Measurements from ENCODE around the gene ADO. TPM values are rescaled to one million over a fixed set of nuclear protein-coding genes. Genes with fewer than 3 reads are reported as not detected.

The ADO gene
- total RNA-seq, 1 donor from 2014 or later = 10.3 TPM

GRCh38 chr10:62817766-62818425 is 13.4 kb downstream of the ADO start:
- DNase-seq (ENCODE audit: low read depth in 2 of 2) = peak; percentile 50 to 79

DNA sequence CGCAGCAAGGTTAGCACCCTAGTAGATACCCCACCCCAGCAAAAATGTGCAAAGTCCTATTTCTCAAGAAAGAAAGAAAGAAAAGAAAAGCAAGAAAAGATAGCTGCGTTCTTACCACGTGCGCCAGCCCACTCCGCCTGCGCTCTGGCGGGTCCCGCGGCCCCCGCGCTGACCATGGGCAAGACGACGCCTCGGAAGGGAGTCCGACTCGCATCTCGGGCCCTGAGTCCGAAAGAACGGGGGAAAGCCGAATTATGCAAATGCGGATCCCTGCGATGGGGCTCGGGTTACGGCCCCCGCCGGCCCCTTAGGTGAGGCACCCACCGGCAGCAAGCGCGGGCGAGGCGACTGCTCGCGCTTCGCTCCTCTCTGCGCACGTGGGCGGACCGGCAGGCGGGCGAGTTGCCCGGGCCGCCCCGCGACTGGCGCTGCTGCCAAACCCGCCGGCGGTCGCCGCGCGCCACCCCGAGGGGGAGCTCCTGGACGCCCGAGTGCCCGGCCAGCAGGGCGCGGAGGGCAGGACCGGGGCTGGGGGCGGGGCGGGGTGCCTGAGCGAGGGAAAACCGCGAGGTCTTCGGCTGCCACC is 14.0 kb downstream of the ADO start:
- DNase-seq (ENCODE audit: low read depth in 2 of 2) = peak in 1 of 2 donors; percentile 14

DNA sequence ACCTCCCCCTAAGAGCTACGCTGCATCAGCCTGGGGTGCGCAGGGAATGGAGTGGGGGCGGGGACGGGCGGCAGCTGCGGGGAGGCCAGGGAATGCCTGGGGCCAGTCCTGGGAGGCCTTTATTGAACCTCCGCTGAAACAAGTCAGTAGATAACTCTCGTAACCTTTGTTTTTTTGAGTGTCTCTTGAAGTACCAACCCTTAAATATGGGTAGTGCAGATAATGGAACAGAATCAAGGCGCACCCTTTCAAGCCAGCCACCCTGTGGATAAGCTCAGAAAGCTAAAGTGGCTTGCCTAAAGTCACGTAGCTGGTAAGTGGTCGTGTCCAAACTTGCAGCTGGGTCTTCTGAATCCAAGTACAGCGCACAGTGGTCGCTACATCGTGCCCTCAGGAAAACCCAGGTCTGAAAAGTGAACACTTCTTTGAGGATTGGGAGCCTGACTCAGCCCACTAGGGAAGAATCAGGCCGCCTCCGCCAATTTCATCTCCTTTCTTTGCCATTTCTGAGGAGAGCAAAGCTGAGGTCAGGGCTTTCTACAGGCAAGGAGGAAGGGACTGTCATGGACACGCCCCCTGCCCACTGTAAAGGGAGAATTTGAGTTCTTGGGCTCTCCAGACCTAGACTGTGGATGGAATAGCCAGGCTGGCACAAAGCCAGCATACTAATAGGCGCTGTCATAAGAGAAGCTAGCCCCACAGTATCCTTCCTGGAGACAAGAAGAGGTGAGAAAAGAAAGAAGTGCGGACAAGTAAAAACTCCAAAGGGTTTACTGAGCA is 14.8 kb downstream of the ADO start:
- DNase-seq (ENCODE audit: low read depth in 2 of 2) = no peak

- no peak for DNase-seq (ENCODE audit: low read depth in 2 of 2)
Observed at GRCh38 chr10:62820586-62820985, 16.1 kb downstream of the ADO start.

DNA sequence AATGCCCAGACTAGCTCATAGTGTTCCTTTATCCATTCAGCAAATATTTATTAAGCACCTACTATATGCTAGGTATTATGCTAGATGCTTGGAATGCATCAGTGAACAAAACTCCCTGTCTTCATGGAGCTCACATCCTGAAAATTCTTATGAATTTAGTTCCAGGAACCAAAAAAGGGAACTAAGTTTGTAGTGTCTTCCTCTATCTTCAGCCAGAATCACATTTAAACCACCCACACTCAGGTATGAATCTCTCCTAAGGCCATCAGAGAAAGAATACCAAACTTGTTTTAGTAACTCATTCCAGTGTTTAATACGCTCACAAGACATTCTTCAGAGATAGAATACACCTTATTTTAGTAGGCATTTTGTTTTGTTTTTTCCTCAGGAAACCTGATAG is 21.8 kb downstream of the ADO start:
- no peak for DNase-seq (ENCODE audit: low read depth in 2 of 2)

- no peak for DNase-seq (ENCODE audit: low read depth in 2 of 2)
Observed at GRCh38 chr10:62829622-62830021, 25.1 kb downstream of the ADO start.

DNA sequence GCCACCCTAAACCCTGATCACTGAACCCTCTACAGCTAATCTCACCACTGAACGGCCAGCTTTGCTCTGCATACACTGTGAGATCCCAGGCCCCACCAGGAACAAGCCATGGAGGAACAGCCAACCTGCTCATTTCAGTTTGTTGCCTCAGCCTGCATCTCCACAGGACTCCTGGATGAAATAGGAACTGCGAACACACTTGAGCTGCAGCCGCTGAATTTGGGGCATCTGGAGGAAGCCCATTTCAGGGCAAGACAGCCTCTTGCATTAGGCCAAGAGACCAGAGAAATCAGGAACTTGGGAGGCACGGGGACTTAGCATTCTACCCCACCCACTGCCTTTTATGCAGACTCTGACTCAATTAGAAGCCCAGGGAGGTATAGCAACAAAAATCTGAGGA is 26.2 kb downstream of the ADO start:
- no peak for DNase-seq (ENCODE audit: low read depth in 2 of 2)

DNA sequence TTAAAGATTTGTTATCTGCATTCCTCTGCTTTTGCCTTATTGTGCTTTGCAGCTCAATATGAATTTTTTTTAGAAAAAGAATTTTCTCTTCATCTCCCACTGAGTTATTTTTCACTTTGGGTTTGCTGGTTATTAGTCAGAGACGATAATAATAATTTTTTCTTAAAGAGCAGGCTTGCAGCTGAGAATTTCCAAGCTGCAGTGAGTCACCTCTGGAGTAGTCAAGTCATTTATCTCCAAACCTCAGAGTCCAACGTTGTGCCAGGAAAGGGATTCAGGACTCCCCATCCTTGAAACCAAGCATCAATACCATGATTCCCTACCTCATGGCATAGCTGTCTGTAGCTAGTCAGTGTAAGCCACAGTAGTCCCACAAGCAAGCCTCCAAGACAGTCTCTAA is 26.8 kb downstream of the ADO start:
- DNase-seq (ENCODE audit: low read depth in 2 of 2) = no peak

DNA sequence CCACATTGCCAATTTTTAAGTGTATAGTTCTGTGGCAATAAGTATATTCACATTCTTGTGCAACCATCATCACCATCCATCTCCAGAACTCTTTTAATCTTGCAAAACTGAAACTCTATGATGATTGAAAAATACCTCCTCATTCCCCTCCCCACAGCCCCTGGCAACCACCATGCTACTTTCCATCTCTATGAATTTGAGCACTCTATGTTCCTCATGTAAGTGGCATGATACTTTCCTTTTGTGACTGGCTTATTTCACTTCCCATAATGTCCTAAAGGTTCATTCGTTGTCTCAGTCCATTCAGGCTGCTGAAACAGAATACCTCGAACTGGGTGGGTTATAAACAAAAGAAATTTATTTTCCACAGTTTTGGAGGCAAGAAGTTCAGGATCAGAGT is 35.1 kb downstream of the ADO start:
- no peak for DNase-seq (ENCODE audit: low read depth in 2 of 2)

- no peak for DNase-seq (ENCODE audit: low read depth in 2 of 2)
Observed at GRCh38 chr10:62842983-62843382, 38.5 kb downstream of the ADO start.

DNA sequence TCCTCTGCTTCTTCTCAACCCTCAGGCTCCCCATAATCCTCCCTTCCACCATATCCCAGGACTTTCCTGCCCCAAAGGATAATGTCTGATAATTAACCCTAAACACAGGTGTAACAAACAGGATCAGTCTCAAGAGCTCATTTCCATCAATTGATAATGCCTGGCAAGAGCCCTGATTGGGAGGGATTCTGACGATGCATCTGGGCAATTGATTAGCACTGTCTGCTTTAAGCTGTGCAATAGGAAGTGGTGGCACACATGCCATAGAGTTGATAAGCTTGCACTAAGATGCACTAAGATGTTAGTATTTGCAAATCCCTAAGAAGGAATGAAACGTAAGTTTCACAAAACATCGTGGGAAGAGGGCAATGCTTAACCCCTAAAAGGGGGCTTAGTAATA is 39.1 kb downstream of the ADO start:
- no peak for DNase-seq (ENCODE audit: low read depth in 2 of 2)

DNA sequence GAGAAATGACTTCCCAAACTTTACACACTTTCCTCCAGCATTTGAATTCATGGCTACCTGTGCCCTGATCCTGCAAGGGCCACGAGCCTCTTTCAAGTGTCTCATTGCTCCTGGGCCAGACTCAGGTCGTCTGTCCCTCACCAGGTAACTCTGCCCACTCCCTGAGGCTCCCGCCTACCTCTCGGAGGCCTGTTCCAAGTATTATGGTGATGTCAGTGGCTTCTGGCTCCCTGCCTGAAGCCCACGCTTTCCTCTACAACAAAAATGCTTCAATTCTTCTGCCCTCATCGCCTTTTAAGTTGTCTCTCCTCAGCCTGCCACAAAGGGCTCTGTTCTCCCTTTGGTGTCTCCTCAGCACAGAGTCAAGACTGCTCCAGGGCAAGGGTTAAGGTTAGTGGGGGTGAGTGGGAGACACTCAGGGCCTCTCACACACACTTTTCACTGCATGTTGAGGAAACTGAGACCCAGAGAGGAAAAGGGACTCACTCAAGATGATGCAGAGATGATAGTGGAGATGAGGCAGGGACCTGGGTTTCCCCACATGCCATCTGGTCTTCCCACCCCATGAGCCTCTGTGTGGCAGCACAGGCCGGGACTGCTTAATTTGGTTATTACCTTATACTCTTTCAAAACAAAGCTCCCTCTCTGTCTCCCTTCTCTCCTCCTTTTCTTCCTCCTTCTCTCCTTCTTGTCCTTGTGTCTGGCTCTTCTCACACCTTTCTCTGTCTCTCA is 39.9 kb downstream of the ADO start:
- no peak for DNase-seq (ENCODE audit: low read depth in 2 of 2)

GRCh38 chr10:62847433-62847832 is 42.9 kb downstream of the ADO start:
- DNase-seq (ENCODE audit: low read depth in 2 of 2) = no peak

DNA sequence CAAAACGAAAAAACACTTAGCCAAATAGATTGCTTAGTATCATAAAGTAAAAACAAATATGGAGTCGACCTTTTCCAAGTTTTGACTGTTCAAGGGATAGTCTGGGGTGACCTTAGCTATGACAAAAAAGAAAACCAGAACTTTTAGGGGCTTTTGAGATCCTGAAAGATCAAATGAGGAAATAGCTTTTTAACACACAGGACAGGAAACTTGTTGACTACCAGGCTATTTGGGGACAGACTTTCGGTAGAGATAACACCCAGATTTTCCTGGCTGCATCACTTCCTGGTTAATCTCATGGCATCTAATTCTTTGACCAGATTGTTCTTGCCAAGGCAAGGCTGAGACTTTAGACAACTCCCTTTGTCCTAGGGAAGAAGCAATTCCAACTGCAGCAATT is 46.1 kb downstream of the ADO start:
- no peak for DNase-seq (ENCODE audit: low read depth in 2 of 2)

DNA sequence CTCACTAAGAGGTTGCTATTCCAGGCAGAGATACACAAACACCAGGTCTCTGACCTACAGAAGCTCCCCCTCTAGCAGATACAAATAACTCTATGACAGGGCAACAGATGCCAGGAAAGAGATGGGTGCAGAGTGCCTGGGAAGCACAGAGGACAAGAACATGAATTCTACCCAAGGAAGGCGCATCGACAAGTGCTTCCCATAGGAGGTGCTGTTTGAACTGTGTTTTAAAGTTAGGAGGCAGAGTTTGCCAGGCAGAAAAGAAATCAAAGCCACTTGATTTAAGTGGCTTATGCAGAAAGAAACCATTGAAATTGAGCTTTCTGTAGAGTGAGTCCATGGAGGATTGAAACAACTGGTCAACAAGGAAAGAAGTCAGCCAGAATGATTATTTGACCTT is 46.9 kb downstream of the ADO start:
- peak in 1 of 2 donors; percentile 5 for DNase-seq (ENCODE audit: low read depth in 2 of 2)

DNA sequence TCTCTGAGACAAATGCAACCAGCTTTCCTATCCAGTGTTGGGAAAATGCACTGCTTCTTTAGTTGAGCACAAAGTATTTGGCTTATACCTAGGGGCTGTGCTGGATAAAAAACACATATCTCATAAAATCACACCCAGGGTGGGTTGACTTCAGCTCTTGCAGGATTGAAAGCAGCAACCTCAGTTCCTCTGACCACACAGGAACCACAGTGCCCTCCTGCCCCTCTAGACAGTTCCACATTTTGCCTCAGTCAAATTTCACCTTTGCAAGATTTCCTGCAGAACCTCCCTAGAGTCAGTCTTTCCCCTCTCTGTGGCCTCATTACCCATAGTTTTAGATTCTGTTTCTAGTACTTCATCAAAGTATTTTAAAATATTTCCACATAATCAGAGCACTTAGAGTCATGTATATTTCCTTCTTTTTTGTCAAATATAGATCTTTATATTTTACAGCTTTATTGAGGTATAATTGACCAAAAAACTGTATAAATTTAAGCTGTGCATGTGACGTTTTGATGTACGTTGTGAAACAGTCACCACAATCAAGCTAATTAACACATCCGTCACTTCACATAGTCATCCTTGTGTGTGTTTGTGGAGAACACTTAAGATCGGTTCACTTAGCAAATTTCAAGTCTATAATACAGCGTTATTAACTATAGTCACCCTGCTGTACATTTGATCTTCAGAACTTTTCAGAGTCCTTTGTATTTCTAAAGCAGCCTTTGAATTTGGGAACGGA is 48.6 kb downstream of the ADO start:
- no peak for DNase-seq (ENCODE audit: low read depth in 2 of 2)

DNA sequence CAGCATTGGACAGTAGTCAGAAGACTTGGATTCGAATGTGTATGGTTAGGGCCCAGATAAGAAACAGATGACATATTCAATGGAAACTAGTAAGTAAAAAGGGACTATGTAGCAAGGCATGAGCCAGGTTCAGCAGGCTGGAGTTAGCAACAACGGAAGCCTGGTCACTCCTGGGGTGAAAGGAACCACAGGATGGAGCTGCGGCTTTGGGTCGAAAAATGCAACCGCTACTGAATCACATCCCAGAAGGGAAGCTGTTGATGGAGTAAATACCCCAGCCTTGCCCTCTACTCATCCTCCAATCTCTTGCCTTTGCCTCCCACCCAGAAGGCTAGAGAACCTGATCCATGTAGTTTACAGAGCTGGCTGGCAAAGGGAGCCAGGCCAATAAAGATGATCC is 49.2 kb downstream of the ADO start:
- DNase-seq (ENCODE audit: low read depth in 2 of 2) = no peak

DNA sequence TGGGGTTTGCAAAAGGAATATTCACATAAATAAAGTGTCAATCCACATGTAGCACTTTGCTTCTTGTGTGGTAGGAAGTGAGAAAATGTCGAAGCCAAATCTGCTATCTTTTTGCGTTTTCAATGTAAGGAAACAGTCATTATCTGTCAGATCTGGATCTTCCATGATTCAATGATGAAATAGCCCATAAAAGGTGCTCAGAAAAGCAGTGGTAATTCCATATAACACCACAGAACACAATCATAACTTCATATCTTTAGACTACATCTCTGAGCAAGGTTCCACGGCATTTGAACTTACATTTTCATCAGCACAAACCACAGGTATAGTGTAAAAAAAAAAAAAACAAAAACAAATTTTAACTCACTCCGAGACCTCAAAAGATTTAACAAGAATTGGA is 51.5 kb downstream of the ADO start:
- no peak for DNase-seq (ENCODE audit: low read depth in 2 of 2)
